NCI-H69 (cell line): ENCODE data around the gene TMEM117.

Source experiments
- DNase-seq: peaks from one replicate; lab custom pipeline; 2025; lab: John Stamatoyannopoulos, UW

Gene TMEM117

DNA sequence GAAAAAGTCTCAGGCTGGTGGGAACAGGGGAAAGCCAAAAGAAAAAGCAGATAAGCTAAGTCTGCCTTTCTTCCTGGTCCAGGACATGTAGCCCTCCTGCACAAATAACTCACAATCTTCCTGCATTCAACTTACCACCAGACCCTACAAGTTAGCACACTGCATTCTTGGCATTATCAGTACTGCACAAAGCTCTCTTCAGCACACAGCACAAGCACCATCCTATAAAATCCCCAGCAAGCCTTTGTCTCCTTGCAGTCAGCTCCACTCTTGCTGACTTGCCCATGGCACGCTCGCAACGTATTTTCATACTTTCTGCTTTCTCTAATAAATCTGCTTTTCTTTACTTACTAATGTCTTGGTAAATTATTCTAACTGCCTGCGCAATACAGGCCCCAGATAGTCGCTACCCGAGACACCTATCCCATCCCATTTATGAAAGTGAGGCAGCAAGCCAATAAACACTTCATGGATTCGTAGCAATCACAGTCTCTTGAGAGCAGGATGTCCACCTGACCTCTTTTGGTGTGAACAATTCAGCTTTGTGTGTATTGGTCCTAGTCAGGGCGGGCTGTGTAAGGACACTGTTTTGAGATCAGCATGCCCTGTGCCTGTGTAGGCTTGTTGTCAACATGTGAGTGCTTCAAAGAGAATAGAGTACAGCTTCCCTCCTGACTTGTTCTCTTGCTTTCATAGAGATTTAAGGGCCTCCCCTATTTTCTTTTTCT lies 49.0 kb downstream of the TMEM117 start:
- DNase-seq = peak; percentile 39

DNA sequence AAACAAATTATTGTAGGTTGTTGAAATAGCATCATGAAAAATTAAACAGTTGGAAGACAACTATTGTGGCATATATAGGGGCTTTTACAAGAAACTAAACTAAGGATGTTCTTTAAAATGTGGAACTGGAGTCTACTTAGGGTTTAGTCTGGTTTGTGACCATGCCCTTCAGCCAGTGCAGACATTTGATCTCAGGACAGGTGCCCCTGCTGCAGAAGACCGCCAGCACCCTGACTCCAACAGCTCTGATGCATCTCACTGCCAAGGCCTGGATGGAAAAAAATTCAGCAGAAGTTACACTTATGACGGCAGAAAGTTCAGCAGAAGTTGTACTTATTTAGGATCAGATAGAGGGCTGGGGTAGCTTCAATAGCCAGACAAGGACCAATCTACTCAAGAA lies 51.5 kb downstream of the TMEM117 start:
- DNase-seq = no peak

DNA sequence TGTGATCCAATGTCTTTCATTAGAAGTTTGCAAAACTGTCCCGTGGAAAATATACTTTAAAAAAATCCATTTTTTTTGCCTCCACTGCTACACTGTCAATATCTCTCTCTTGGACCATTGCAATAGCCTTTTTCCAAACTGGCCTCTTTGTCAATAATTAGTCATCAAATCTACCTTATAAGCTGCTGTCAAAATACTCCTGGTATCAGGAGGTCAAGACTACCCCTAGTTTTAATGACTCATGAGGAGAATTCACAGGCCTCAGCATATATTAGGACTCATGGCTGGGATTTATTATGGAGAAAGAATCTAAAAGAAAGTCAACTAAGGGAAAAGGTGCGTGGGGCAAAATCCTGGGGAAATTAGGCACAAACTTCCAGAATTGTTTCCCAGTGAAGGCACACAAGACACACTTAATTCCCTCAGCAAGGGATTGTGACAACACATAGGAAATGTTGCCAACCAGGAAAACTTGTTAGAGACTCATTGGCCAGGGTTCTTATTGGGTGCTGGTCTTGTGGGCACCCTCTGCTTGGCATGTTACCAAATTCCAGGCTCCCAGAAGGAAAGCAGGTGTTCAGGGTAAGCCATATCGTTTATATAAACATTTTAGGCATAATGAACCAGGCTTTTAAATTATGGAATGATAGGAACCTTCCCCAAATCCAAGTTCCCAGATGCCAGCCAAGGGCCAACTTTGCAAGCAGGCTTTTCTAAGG lies 56.1 kb downstream of the TMEM117 start:
- DNase-seq = peak; percentile 15

DNA sequence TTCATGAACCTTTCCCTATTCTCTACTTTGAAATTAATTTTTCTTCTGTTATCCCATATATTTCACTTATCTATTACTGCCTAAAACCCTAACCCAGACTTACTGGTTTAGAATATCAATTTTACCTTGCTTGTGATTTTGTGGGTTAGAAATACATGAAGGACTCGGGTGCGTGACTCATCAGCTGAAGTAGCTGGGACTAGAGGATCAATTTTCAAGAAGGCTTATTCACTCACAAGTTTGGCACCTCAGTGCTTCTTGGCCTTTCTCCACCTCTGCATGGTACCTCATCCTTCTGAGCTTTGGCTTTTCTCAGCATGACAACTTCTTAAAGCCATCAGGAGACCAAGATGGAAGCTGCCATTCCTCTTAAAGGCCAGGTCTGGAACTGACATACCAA lies 57.8 kb downstream of the TMEM117 start:
- no peak for DNase-seq

DNA sequence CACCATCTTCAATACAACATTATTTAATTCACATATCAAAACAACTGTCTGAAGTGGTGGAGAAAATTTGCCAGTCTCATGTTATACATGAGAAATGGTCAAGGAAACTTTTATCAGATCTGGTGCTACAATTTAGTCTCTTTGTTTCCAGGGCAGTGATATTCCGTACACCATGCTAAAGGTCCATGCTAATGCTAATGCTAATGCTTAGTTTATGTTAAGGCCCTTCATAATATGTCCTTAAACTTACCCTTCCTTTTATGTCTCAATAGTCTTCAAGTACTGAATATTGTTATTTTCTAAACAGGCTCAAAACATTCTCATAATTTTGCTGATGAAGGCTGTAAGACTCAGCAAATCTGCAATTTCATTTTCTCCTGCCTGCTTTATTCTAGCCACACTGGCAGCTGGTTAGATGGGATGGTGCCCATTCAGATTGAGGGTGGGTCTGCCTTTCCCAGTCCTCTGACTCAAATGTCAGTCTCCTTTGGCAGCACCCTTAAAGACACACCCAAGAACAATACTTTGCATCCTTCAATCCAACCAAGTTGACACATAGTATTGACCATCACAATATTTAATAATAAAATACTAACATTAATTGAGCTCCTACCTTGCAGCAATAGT lies 59.8 kb downstream of the TMEM117 start:
- DNase-seq = no peak

DNA sequence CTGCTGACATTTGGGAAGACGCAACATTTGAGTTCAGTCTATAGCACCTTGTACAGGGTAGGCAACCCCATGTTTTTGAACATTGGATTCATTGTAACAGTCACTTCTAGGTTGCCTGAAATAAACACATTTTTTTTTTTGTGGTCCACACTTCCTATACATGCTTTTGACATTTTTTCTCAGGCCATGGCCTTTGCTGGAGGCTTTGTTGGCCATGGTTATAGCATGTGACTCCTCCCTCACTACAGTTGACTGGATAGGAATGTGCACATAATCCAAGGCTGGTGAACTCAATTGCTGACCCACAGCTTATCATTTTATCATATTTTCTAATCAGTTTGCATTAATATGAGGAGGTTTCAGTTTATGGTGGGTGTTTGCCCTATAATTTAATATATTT lies 60.6 kb downstream of the TMEM117 start:
- DNase-seq = no peak

DNA sequence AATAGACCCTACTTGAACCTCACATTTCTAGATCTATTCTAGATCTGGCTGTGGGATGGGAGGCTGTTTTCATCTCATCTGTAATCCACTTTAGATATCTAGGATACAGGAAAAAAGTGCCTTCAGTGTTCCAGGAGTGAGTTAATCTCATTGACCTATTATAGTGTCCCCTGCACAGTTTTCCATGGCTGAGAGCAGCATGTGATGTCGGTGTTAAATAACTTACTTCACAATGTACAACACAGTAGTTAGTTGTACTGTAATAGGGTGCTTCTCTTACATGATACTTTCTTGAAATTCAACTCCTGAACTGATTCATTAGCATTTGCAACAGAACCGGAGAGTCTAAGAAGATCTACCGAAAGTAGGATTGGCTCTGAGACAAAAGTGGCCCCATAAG lies 62.6 kb downstream of the TMEM117 start:
- no peak for DNase-seq

DNA sequence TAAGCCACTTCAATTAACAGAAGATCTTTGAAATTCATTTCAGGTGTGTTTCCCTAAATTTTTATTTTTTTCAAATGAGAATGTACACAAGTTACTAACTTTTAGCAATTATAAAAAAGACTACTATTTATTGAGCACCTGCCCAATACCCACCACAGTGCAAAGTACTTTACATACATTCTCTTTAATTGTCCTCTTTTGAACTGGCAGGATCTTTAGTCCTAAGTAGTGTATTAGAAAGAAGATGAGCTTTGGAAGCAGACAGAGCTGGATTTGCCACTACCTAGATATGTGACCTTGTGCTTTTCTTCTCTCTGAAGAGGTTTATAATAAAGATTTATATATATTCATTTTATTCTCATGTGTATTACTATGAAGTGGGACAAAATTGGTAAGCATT lies 63.7 kb downstream of the TMEM117 start:
- no peak for DNase-seq

DNA sequence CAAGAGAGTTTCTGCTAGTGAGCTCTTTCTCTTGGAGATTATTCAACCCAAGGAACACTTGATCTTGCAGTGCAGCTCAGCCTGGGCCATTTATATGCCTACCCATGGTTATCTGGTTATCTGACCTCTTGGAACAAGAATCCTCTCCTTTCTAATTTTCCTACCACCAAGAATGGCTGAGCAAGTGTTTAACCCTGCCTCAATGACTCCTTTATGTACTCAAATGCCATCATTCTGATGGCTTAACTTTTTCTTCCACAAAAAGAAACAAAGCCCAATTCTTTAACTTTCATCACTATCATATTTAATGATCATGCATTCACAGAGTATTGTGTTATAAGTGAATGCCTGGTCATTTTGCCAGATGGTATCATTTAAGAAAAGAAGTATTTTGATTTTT lies 67.8 kb downstream of the TMEM117 start:
- no peak for DNase-seq

DNA sequence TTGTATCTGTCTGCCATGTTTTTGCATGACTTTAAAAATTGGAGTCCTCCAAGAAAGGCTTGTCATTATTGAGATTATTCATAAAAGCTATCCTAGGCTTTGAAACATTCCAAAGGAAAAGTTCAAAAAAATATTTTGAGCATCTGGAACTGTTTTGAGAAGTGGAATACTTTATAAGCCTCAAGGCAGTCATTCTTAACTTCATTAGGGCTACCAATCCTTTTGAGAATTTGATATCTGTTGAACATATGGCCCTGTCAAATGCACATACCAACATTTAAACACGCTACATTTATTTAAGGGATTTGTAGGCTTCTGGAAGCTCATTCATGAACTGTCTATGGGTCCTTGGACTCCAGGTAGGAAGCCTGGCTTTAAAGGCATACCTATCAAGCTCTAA lies 77.0 kb downstream of the TMEM117 start:
- no peak for DNase-seq

DNA sequence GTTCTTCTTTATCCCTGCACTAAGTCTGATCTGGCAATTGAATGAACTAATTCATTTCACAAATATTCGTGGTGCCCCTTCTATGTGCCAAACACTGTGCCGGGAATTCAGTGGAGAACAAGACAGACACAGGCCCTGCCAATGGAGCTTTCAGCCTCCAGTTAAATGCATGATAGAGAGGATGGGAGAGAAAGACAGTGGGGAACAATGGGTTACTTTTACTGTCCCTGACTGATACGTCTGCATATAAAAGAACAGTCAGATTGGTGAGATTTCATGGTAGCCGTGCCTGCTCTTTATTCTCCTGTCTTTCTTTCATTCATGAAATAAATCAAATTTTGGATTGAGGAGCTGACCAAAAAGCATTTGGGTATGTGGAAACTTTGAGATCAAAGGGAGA lies 78.5 kb downstream of the TMEM117 start:
- no peak for DNase-seq

DNA sequence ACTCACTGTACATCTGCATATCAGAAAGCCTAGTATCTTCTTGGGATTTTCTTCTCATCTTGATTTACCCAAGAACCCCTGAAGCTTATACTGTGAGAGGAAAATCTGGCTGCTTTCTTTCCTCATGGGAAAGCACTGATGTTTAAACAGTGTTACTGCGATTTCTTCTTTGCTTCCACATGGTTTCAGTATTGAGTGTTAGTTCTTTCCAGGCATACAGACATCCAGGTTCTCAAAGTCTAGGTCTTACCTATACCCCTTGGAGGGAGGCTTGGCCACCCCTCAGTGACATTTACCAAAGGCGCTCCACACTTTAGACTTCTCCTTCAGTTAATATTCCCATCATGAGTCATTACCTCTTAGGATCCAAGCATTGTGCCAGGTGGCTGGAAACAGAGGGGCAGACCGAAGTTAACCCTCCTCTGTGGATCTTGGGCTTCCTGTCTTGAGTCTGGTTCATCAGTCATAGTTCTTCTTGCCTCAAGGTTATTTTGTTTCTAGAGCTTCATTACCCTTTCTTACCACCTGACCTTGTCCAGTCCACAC lies 79.1 kb downstream of the TMEM117 start:
- peak; percentile 26 for DNase-seq

DNA sequence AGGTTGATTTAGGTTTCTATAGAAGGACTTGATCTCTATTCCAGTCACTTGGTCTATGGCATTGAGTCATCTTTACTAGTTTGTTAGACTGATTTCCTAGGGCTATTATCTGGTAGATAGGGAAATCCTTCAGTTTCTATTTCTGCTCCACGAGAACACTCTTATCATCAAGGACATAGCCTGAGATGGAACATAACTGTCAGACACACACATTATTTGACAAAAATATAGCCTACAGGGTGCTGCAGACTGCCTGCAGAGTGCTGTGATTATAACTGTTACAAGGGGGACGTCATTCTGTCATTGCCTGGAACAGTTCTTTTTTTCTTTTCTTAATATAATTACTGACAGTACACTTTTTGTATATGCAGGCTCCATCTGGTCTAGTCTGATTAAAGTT lies 82.0 kb downstream of the TMEM117 start:
- DNase-seq = peak; percentile 19

DNA sequence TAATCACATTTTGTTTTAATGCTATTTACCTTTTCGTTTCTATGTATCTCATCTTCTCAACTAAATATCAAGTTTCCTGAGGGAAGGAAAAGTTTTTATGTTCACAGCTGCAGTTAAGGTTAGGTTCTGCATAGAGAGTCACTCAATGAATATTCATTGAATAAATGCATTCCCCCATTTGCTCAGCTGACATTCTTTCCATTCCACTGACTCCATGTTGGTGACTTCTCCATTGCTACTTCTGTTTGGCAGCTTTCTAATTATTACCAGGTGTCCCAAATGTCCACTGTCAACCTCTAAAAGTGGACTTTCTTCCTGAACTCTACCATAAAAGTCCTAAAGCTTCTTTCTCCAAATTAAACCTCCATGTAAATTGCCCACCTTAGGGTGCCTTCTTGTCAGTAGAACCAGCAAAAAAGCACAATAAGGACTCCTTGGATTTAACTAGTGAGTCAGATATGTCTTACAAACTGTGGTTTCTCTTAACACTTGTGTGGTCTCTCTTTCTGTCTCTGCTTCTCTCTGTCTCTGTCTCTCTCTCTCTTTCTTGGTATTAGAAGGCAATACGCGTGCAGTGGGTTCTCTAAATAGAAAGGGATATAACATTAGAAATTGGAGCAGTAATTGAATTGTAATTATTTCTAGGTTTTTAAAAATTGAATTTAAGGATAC lies 85.9 kb downstream of the TMEM117 start:
- no peak for DNase-seq

DNA sequence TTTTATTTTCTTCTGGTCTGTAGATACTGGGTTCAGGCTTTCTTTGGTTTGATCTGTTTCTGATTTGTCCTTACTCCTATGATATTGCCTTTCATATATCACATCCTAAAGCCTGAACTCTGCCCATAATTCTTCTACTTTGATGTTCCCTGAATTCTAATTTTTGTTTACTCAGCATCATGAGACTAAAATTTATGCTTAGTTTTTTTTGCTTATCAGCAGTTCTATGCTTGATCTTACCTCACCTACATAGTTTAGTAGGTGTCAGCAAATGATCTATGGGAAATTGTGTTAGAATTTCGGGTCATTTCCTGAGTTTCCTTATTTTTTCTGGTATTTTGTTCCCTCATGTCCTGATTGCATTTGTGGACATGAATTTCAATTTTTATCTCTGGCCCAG lies 94.2 kb downstream of the TMEM117 start:
- no peak for DNase-seq

DNA sequence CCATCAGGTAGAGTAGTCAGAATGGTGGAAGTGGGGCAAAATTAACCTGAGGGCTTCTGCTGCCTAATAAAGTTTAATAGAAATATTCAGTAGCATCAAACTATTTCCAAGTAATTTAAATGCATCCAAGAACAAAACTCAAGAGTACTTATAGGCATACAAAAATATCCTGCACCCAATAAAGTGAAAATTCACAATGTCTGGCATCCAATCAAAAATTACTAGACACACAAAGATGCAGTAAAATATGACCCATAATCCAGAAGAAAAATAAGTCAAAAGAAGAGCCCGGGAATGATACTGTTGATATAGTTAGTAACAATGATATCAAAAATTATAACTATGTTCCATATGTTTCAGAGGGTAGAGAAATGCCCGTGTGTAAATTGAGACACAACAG lies 95.3 kb downstream of the TMEM117 start:
- no peak for DNase-seq

DNA sequence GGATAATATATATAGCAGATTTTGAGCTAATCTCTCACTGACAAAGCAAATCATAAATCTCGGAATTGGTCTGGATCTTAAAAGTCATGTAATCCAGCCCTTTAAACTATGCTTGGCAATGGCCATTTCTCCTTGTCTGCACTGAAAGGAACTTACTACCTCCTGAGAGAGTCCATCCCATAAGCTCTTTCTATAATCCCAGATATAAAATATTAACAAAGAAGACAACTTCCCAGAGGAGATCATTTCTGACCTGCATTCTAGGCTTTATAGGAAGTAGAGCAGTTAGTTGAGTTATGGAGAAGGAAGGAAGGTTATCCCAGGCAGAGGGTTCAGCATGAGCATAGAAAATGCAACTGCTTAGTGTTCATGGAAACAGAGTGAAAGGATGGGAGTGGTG lies 99.7 kb downstream of the TMEM117 start:
- no peak for DNase-seq

DNA sequence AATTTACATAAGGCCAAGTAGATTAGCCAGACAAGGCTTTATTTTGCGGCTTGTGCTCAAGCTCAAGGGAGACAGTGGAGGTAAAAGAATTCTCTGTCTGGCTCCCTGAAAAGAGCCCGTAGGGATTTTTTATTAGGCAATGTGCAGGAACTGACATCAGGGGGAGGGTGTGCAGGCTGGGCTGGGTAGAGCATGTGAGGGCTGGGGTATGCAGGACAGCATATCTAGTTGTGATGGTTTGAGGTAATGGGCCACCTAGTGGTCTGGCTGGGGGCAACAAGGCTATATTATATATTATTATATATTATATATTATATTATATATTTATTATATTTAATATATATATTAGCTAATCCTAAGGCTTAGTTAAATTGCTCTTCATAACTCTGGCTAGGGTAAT lies 102.1 kb downstream of the TMEM117 start:
- DNase-seq = peak; percentile 63

DNA sequence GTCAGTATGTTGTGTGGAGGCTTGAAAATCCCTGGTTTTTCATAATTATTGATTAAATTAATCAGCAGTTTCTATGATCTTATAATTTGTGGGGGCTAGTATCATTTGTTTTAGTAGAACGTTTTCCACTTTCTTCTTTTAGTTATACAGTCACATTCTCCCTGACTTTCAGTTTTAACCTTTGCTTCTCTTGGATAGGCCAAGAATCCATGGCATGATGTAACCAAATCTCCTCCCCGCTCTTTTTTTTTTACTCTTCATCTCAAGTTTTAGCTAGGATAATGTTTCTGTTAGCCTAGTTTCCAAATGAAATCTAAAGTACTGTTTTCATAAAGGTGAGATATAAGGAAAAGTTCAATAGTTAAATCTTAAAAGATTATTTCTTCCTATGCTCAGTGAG lies 106.5 kb downstream of the TMEM117 start:
- no peak for DNase-seq

DNA sequence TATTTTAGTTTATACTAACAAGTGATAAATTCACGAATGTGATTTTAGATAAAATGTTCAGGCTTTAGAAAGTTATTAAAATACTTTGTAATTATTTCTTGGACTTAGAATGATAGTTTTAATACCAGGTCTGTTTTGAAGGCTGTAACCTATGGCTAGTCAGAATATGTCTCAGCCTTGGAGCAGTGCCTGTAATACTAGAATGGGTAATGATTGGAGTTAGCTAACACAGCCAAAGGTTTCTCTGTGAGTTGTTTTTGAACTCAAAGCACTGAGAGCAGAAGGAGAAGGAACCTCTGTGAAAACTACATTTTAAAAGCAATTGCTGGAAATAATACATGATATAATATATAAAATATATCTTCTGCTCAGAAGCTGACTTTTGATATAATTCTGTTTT lies 110.1 kb downstream of the TMEM117 start:
- DNase-seq = no peak

DNA sequence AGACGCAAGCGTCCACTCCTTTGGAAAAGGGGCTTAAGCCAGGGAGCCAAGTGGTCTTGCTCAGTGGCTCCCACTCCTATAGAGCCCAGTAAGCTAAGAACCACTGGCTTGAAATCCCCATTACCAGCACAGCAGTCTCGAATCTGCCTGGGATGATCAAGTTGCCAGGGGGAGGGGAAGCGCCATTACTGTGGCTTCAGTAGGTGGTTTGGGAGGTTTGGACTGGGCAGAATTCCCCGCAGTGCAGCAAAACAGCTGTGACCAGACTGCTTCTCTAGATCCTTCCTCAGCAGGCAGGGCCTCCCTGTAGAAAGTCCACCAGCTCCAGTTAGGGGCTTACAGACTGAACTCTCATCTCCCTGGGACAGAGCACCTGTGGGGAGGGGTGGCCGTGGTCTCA lies 115.4 kb downstream of the TMEM117 start:
- no peak for DNase-seq

DNA sequence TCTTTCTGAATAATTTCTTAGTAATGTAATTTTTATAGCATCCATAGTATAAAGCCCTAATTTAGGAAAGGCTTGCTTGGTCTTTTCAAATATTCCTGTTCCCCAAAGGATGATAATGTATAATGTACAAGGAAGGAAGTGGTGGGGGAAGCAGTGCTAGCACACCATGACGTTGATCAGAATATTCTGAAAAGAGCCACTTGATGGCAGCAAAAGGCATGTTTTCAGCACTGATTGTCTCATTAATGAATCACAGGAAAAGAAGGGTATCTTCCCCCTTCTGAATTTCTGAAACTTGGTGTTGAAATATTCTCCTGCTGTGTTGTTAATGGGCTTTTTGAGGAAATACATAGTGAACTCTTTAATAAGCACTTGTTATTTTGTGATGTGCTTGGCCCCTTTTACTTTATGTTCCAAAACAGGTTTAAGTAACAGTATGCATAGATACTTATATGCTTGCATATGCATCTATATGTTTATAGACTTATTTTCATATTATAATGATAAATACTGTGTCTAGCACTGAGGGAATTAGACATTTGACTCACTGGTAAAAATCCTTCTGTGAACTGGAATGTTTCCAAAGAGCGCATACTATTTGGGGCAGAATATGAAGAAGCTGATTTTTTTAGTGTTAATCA lies 122.0 kb downstream of the TMEM117 start:
- DNase-seq = peak; percentile 81
